Endodermal cell (in vitro differentiated cells): ENCODE data around the gene MAP3K6. TPM values are rescaled to one million over a fixed set of nuclear protein-coding genes. Genes with fewer than 3 reads are reported as not detected.

Experiments
- DNase-seq: peaks from one replicate; pipeline ENCODE4 v3.0.0-alpha.2; 2017
- H3K27ac ChIP-seq: 2 replicates; pipeline ENCODE4 v1.5.1; 2013; ENCODE audit warnings: mild to moderate bottlenecking, low read depth, low read length, moderate library complexity
- H3K27me3 ChIP-seq: 2 replicates; pipeline ENCODE4 v1.6.1; 2013; ENCODE audit warnings: mild to moderate bottlenecking, low read length, moderate library complexity; ENCODE audit not compliant: insufficient read depth, control insufficient read depth, poor library complexity, severe bottlenecking
- H3K36me3 ChIP-seq: 2 replicates; pipeline ENCODE4 v1.7.0; 2013; ENCODE audit warnings: mild to moderate bottlenecking, low read length, moderate library complexity; ENCODE audit not compliant: control insufficient read depth, insufficient read depth
- H3K4me1 ChIP-seq: one replicate; pipeline ENCODE4 v1.7.0; 2013; ENCODE audit warnings: low read length; ENCODE audit not compliant: control insufficient read depth, insufficient read depth
- H3K4me3 ChIP-seq: 2 replicates; pipeline ENCODE4 v1.5.1; 2013; ENCODE audit warnings: mild to moderate bottlenecking, low read length, moderate library complexity
- H3K9ac ChIP-seq: 2 replicates; pipeline ENCODE4 v1.6.1; 2013; ENCODE audit warnings: mild to moderate bottlenecking, low read length, moderate library complexity; ENCODE audit not compliant: poor library complexity, severe bottlenecking; ENCODE audit errors: extremely low read depth
- H3K9me3 ChIP-seq: 2 replicates; pipeline ENCODE4 v1.6.1; 2013; ENCODE audit warnings: mild to moderate bottlenecking, low read length, moderate library complexity; ENCODE audit not compliant: control insufficient read depth
- H3K27ac Mint-ChIP-seq: 2 replicates; pipeline ENCODE4 v1.8.0; 2020; ENCODE audit warnings: mixed read lengths
- H3K27me3 Mint-ChIP-seq: 2 replicates; pipeline ENCODE4 v1.8.0; 2021; ENCODE audit warnings: mild to moderate bottlenecking, mixed read lengths; ENCODE audit not compliant: insufficient read depth
- H3K36me3 Mint-ChIP-seq: 2 replicates; pipeline ENCODE4 v1.8.0; 2020; ENCODE audit warnings: low read depth, mixed read lengths
- H3K4me1 Mint-ChIP-seq: 2 replicates; pipeline ENCODE4 v1.8.0; 2020; ENCODE audit warnings: mixed read lengths
- H3K4me3 Mint-ChIP-seq: 2 replicates; pipeline ENCODE4 v1.8.0; 2020; ENCODE audit warnings: mild to moderate bottlenecking, moderate library complexity, mixed read lengths
- H3K9me3 Mint-ChIP-seq: 2 replicates; pipeline ENCODE4 v1.8.0; 2020; ENCODE audit warnings: mild to moderate bottlenecking, mixed read lengths
- CTCF ChIP-seq: fragments of 200-600 bp; sonication (generic); conservative IDR thresholded peaks from 2 replicates; pipeline ENCODE4 v1.5.0; 2021; ENCODE audit warnings: antibody characterized with exemption, mild to moderate bottlenecking
- WGBS, 2 experiments: methylation state at CpG; one replicate each; pipeline versions ENCODE4 v1.1.5 to v1.1.7; 2013; ENCODE audit warnings: missing lambda C conversion rate in 2 of 2, mixed read lengths in 1 of 2; ENCODE audit not compliant: insufficient coverage in 1 of 2, insufficient read length in 1 of 2; 5-methylcytosine and 5-hydroxymethylcytosine counted together
- total RNA-seq, 2 donors: library from RNA; stranded (reverse); fragmentation: NEBNext Ultra II Directional in 1 of 2; extraction: Animal tissue kit (Norgen Biotek cat#: 25700) in 1 of 2; gene quantifications; 2 replicates in 1 of 2; 3 replicates in 1 of 2; pipeline ENCODE4 v1.2.1, GENCODE V29; 2021

Gene MAP3K6
- total RNA-seq, 2 donors from 2014 or later = 6.6 to 11.5 TPM

GRCh38 chr1:27374362-27375086 lies 7.8 kb upstream of the MAP3K6 start, which contains the start of gene FCN3:
Gene FCN3, minus strand, starts transcription at chr1:27374824. Its CDS starts 6 bp downstream, at chr1:27374818.
- Mint-ChIP-seq H3K36me3 (no peaks in the 10 kb centered on the region), H3K9me3 (no peaks in the 10 kb centered on the region), H3K27me3 (peaks cover 3% of the 10 kb centered on the region), H3K27ac (no peak within 1 kb of the TSS), H3K4me3 (no peak within 1 kb of the TSS), H3K4me1 (no peaks in the 10 kb centered on the region)
- no peak for DNase-seq
- no peak for TF ChIP-seq CTCF
- H3K9ac ChIP-seq = no peak within 1 kb of the TSS
- H3K9me3 ChIP-seq = no peaks in the 10 kb centered on the region
- 71 to 78% methylated on average over 1 to 4 of the region's 4 CpGs for WGBS, 2 experiments
- H3K36me3 ChIP-seq = no peaks in the 10 kb centered on the region
- H3K27me3 ChIP-seq = no peaks in the 10 kb centered on the region
- H3K27ac ChIP-seq = no peak within 1 kb of the TSS
- H3K4me3 ChIP-seq = no peak within 1 kb of the TSS
- H3K4me1 ChIP-seq = no peaks in the 10 kb centered on the region

- Mint-ChIP-seq H3K9me3 (no peaks in the 10 kb centered on the region), H3K4me1 (no peaks in the 10 kb centered on the region), H3K4me3 (no peak overlapping the region), H3K27me3 (peaks cover 3% of the 10 kb centered on the region), H3K27ac (no peak overlapping the region), H3K36me3 (no peaks in the 10 kb centered on the region)
- Histone ChIP-seq H3K9me3 (no peaks in the 10 kb centered on the region), H3K9ac (no peak overlapping the region), H3K4me1 (no peaks in the 10 kb centered on the region), H3K4me3 (no peak overlapping the region), H3K27me3 (no peaks in the 10 kb centered on the region), H3K36me3 (no peaks in the 10 kb centered on the region), H3K27ac (no peak overlapping the region)
- peak; percentile 69 for TF ChIP-seq CTCF
- 91 to 93% methylated on average over 4 to 11 of the region's 11 CpGs for WGBS, 2 experiments
- peak; percentile 78 for DNase-seq
These were observed 6.3 kb upstream of the MAP3K6 start for GRCh38 chr1:27372808-27373690.

GRCh38 chr1:27372022-27372807 lies 5.5 kb upstream of the MAP3K6 start:
- no peak for TF ChIP-seq CTCF
- Mint-ChIP-seq H3K36me3 (no peaks in the 10 kb centered on the region), H3K27ac (no peak overlapping the region)

More at GRCh38 chr1:27372022-27372807, 5.5 kb upstream of the MAP3K6 start:
- peaks cover 3% of the 10 kb centered on the region for H3K27me3 Mint-ChIP-seq
- Histone ChIP-seq H3K9me3 (no peaks in the 10 kb centered on the region), H3K9ac (no peak overlapping the region), H3K4me3 (no peak overlapping the region), H3K27ac (no peak overlapping the region), H3K36me3 (no peaks in the 10 kb centered on the region), H3K27me3 (no peaks in the 10 kb centered on the region), H3K4me1 (no peaks in the 10 kb centered on the region)
- peaks cover 2% of the 10 kb centered on the region for H3K4me1 Mint-ChIP-seq
- DNase-seq = no peak
- no peak overlapping the region for H3K4me3 Mint-ChIP-seq
- WGBS, 2 experiments = 91 to 94% methylated on average over 14 to 19 of the region's 19 CpGs
- no peaks in the 10 kb centered on the region for H3K9me3 Mint-ChIP-seq
